OCI-LY1 (cell line): Measurements from ENCODE around the gene TNFAIP3.

Source experiments
- H2AFZ ChIP-seq: fragments of 200-600 bp; sonication (generic), shearing (Covaris generic); 2 replicates; pipeline ENCODE4 v1.6.0; 2014; ENCODE audit warnings: antibody characterized with exemption, mild to moderate bottlenecking, low read length
- H3F3A ChIP-seq: fragments of 200-600 bp; sonication (generic), shearing (Covaris generic); 2 replicates; pipeline ENCODE4 v1.6.0; 2014; ENCODE audit warnings: mild to moderate bottlenecking, antibody characterized with exemption, low read length, moderate library complexity; ENCODE audit not compliant: insufficient read depth
- H3K27ac ChIP-seq: fragments of 200-600 bp; sonication (generic); 2 replicates; pipeline ENCODE4 v1.5.1; 2014; ENCODE audit warnings: low read length, mixed run types, mild to moderate bottlenecking, low read depth; ENCODE audit not compliant: poor library complexity, severe bottlenecking
- H3K27me3 ChIP-seq: fragments of 200-600 bp; sonication (generic); 2 replicates; pipeline ENCODE4 v1.6.0; 2014; ENCODE audit warnings: antibody characterized with exemption, mild to moderate bottlenecking, low read length, moderate library complexity; ENCODE audit not compliant: insufficient read depth
- H3K36me3 ChIP-seq: fragments of 200-600 bp; sonication (generic); 2 replicates; pipeline ENCODE4 v1.6.1; 2014; ENCODE audit warnings: mild to moderate bottlenecking, antibody characterized with exemption, low read length, moderate library complexity, mixed read lengths; ENCODE audit not compliant: insufficient read depth
- H3K4me1 ChIP-seq: fragments of 200-600 bp; sonication (generic); 2 replicates; pipeline ENCODE4 v1.5.1; 2014; ENCODE audit warnings: mild to moderate bottlenecking, low read length, moderate library complexity; ENCODE audit not compliant: insufficient read depth, severe bottlenecking
- H3K4me2 ChIP-seq: fragments of 200-600 bp; sonication (generic), shearing (Covaris generic); 2 replicates; pipeline ENCODE4 v1.6.1; 2014; ENCODE audit warnings: low read length
- H3K4me3 ChIP-seq: fragments of 200-600 bp; sonication (generic); 2 replicates; pipeline ENCODE4 v1.5.1; 2014; ENCODE audit warnings: low read length, low read depth, mild to moderate bottlenecking, mixed read lengths; ENCODE audit not compliant: poor library complexity, severe bottlenecking
- H3K79me2 ChIP-seq: fragments of 200-600 bp; shearing (Covaris generic); 2 replicates; pipeline ENCODE4 v1.6.1; 2016; ENCODE audit warnings: mixed run types, low read length, mixed read lengths; ENCODE audit not compliant: insufficient read depth
- H3K9ac ChIP-seq: fragments of 200-600 bp; sonication (generic), shearing (Covaris generic); 2 replicates; pipeline ENCODE4 v1.6.1; 2014; ENCODE audit warnings: mild to moderate bottlenecking, low read length, mixed read lengths
- H3K9me2 ChIP-seq: fragments of 200-600 bp; sonication (generic), shearing (Covaris generic); 2 replicates; pipeline ENCODE4 v1.6.1; 2014; ENCODE audit warnings: low read depth, mild to moderate bottlenecking, low read length, mixed read lengths
- H3K9me3 ChIP-seq: fragments of 200-600 bp; shearing (Covaris generic); 2 replicates; pipeline ENCODE4 v1.6.1; 2014; ENCODE audit warnings: low read length, mixed read lengths
- H4K20me1 ChIP-seq: fragments of 200-600 bp; sonication (generic), shearing (Covaris generic); 2 replicates; pipeline ENCODE4 v1.6.0; 2016; ENCODE audit warnings: mild to moderate bottlenecking, low read length; ENCODE audit not compliant: insufficient read depth
- CTCF ChIP-seq: fragments of 200-600 bp; sonication (generic), shearing (Covaris generic); IDR thresholded peaks from 2 replicates; pipeline ENCODE4 v1.5.1; 2017; ENCODE audit warnings: mild to moderate bottlenecking, antibody characterized with exemption, low read length, moderate library complexity, mixed read lengths
- EZH2 ChIP-seq: fragments of 200-600 bp; sonication (generic), shearing (Covaris generic); IDR thresholded peaks from 2 replicates; pipeline ENCODE4 v1.8.0; 2017; ENCODE audit warnings: borderline replicate concordance, mixed run types, mild to moderate bottlenecking, antibody characterized with exemption, low read length, moderate library complexity, mixed read lengths

TNFAIP3 gene

GRCh38 chr6:137902699-137903098, 35.6 kb downstream of the TNFAIP3 start:
- no peaks in the 10 kb centered on the region for H3K9me3 ChIP-seq
- H3K27me3 ChIP-seq = no peaks in the 10 kb centered on the region
- H3F3A ChIP-seq = no peaks in the 10 kb centered on the region
- peaks cover 4% of the 10 kb centered on the region for H3K4me1 ChIP-seq
- H2AFZ ChIP-seq = no peak overlapping the region
- no peak overlapping the region for H3K4me3 ChIP-seq
- no peaks in the 10 kb centered on the region for H3K36me3 ChIP-seq
- no peak overlapping the region for H3K9ac ChIP-seq
- no peaks in the 10 kb centered on the region for H3K79me2 ChIP-seq
- H3K9me2 ChIP-seq = no peaks in the 10 kb centered on the region
- H3K4me2 ChIP-seq = no peak overlapping the region
- H4K20me1 ChIP-seq = no peaks in the 10 kb centered on the region
- TF ChIP-seq EZH2 (no peak), CTCF (no peak)
- H3K27ac ChIP-seq = no peak overlapping the region

- no peak overlapping the region for H2AFZ ChIP-seq
- H3K27me3 ChIP-seq = no peaks in the 10 kb centered on the region
- no peaks in the 10 kb centered on the region for H3K9me3 ChIP-seq
- no peaks in the 10 kb centered on the region for H3F3A ChIP-seq
- no peaks in the 10 kb centered on the region for H3K9me2 ChIP-seq
- H3K4me1 ChIP-seq = peaks cover 4% of the 10 kb centered on the region
- no peak overlapping the region for H3K4me3 ChIP-seq
- H3K27ac ChIP-seq = no peak overlapping the region
- H3K4me2 ChIP-seq = no peak overlapping the region
- H3K79me2 ChIP-seq = no peaks in the 10 kb centered on the region
- H3K9ac ChIP-seq = no peak overlapping the region
- H4K20me1 ChIP-seq = no peaks in the 10 kb centered on the region
- H3K36me3 ChIP-seq = no peaks in the 10 kb centered on the region
- no peak for TF ChIP-seq CTCF
- no peak for TF ChIP-seq EZH2
These were observed 36.3 kb downstream of the TNFAIP3 start for GRCh38 chr6:137903274-137903932.

GRCh38 chr6:137903933-137904821, 37.1 kb downstream of the TNFAIP3 start:
- TF ChIP-seq EZH2 = no peak
- no peak for TF ChIP-seq CTCF
- Histone ChIP-seq H3K27me3 (no peaks in the 10 kb centered on the region), H3F3A (no peaks in the 10 kb centered on the region), H2AFZ (no peak overlapping the region), H3K79me2 (no peaks in the 10 kb centered on the region), H4K20me1 (no peaks in the 10 kb centered on the region), H3K27ac (no peak overlapping the region), H3K4me3 (no peak overlapping the region), H3K9me2 (no peaks in the 10 kb centered on the region), H3K4me2 (no peak overlapping the region), H3K9me3 (no peaks in the 10 kb centered on the region), H3K4me1 (peaks cover 4% of the 10 kb centered on the region), H3K36me3 (no peaks in the 10 kb centered on the region), H3K9ac (no peak overlapping the region)
